ENCODE measurements around the gene PLA2G12B.
"Not testable (repeated sequence)": the region's sequence is repeated elsewhere in the genome, so short reads cannot be mapped to it uniquely, and the experiment has no call there.

PLA2G12B gene

GRCh38 chr10:72911758-72912157 lies 42.8 kb downstream of the PLA2G12B start:
- no peak for DNase-seq (ENCODE audit: low read depth)
- no peak overlapping the region for H3K4me3 ChIP-seq (ENCODE audit: low read depth, low read length)
- no peak for TF ChIP-seq CTCF (IDR thresholded peaks at IDR 0.05; ENCODE audit: low read depth, low read length, missing control alignments)
- in situ Hi-C loops (cut with HindIII; ENCODE audit: low sequenced_read_pairs) = no loop called here

GRCh38 chr10:72910705-72911104 lies 43.9 kb downstream of the PLA2G12B start:
- no peak for DNase-seq (ENCODE audit: low read depth)
- in situ Hi-C loops (cut with HindIII; ENCODE audit: low sequenced_read_pairs) = no loop called here
- no peak overlapping the region for H3K4me3 ChIP-seq (ENCODE audit: low read depth, low read length)
- TF ChIP-seq CTCF (IDR thresholded peaks at IDR 0.05; ENCODE audit: low read depth, low read length, missing control alignments) = no peak

- no peak overlapping the region for H3K4me3 ChIP-seq (ENCODE audit: low read depth, low read length)
- no peak for TF ChIP-seq CTCF (IDR thresholded peaks at IDR 0.05; ENCODE audit: low read depth, low read length, missing control alignments)
- in situ Hi-C loops (cut with HindIII; ENCODE audit: low sequenced_read_pairs) = no loop called here
- no peak for DNase-seq (ENCODE audit: low read depth)
Observed at GRCh38 chr10:72906446-72906845, 48.2 kb downstream of the PLA2G12B start.

GRCh38 chr10:72904806-72905205 lies 49.8 kb downstream of the PLA2G12B start:
- in situ Hi-C loops (cut with HindIII; ENCODE audit: low sequenced_read_pairs) = no loop called here
- H3K4me3 ChIP-seq (ENCODE audit: low read depth, low read length) = no peak overlapping the region
- DNase-seq (ENCODE audit: low read depth) = no peak
- TF ChIP-seq CTCF (IDR thresholded peaks at IDR 0.05; ENCODE audit: low read depth, low read length, missing control alignments) = no peak

GRCh38 chr10:72903941-72904446 lies 50.6 kb downstream of the PLA2G12B start:
- H3K4me3 ChIP-seq (ENCODE audit: low read depth, low read length); DNase-seq (ENCODE audit: low read depth); in situ Hi-C loops (cut with HindIII; ENCODE audit: low sequenced_read_pairs): not testable (repeated sequence)

- H3K4me3 ChIP-seq (ENCODE audit: low read depth, low read length) = no peak overlapping the region
- in situ Hi-C loops (cut with HindIII; ENCODE audit: low sequenced_read_pairs) = no loop called here
- no peak for TF ChIP-seq CTCF (IDR thresholded peaks at IDR 0.05; ENCODE audit: low read depth, low read length, missing control alignments)
- no peak for DNase-seq (ENCODE audit: low read depth)
Observed at GRCh38 chr10:72899545-72899944, 55.1 kb downstream of the PLA2G12B start.

GRCh38 chr10:72898616-72899015 lies 56.0 kb downstream of the PLA2G12B start:
- no peak overlapping the region for H3K4me3 ChIP-seq (ENCODE audit: low read depth, low read length)
- no peak for TF ChIP-seq CTCF (IDR thresholded peaks at IDR 0.05; ENCODE audit: low read depth, low read length, missing control alignments)
- in situ Hi-C loops (cut with HindIII; ENCODE audit: low sequenced_read_pairs) = no loop called here
- DNase-seq (ENCODE audit: low read depth) = no peak

All from astrocyte of the cerebellum (primary cell).